IPS-15b (cell line): ENCODE measurements around the gene NONO.

Experiments used
- H3K27me3 ChIP-seq: one replicate; pipeline ENCODE4 v1.6.1; 2013; ENCODE audit warnings: low read length; ENCODE audit not compliant: control insufficient read depth, insufficient read depth
- H3K36me3 ChIP-seq: one replicate; pipeline ENCODE4 v1.6.1; 2013; ENCODE audit warnings: low read length; ENCODE audit not compliant: control insufficient read depth, insufficient read depth
- H3K4me1 ChIP-seq: one replicate; pipeline ENCODE4 v1.6.1; 2013; ENCODE audit warnings: mild to moderate bottlenecking, low read length; ENCODE audit not compliant: control insufficient read depth, insufficient read depth
- H3K4me3 ChIP-seq: one replicate; pipeline ENCODE4 v1.5.1; 2013; ENCODE audit warnings: low read depth, low read length
- H3K9ac ChIP-seq: one replicate; pipeline ENCODE4 v1.6.1; 2013; ENCODE audit warnings: low read depth, mild to moderate bottlenecking, low read length
- H3K9me3 ChIP-seq: one replicate; pipeline ENCODE4 v1.6.1; 2013; ENCODE audit warnings: mild to moderate bottlenecking, low read length; ENCODE audit not compliant: control insufficient read depth, insufficient read depth

NONO gene, protein sequence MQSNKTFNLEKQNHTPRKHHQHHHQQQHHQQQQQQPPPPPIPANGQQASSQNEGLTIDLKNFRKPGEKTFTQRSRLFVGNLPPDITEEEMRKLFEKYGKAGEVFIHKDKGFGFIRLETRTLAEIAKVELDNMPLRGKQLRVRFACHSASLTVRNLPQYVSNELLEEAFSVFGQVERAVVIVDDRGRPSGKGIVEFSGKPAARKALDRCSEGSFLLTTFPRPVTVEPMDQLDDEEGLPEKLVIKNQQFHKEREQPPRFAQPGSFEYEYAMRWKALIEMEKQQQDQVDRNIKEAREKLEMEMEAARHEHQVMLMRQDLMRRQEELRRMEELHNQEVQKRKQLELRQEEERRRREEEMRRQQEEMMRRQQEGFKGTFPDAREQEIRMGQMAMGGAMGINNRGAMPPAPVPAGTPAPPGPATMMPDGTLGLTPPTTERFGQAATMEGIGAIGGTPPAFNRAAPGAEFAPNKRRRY

DNA sequence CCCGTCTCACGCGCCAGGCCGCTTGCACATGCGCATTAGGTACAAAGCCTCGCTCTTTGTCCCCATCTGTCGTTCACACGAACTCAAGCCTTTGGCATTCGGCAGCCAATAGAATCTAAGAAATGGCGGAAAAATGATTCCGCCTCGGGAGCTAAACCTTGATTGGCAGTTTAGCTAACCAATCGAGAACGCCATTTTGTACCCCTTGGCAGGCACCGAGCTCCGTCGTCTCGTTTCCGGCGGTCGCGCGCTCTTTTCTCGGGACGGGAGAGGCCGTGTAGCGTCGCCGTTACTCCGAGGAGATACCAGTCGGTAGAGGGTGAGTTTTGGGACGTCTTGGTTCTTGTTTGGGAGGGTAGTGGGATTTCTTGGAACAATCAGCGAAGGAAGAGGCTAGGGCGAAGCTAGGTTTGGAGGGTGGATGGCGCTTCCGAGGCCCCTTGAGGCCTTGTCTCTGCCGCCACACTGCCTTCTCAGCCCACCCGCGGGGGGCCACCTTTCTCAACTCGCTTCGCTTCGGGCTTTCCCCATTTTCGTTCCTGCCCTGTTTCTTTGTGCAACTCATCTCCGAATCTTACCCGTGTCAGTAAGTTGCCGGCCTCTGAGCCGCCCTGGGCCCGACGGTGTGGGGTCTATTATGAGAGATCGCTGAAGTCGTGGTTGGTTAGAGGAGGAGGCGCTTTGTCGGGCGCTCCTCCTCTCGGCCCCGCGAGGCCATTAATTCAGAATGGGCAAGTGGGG, at the start of gene NONO:
Gene NONO, plus strand, starts transcription at position 233 of the 741 bp plus-strand sequence. CDS start 7,003 bp downstream, outside the sequence.
- Histone ChIP-seq H3K27me3 (no peaks in the 10 kb centered on the region), H3K4me3 (peak within 1 kb of the TSS; percentile 74), H3K9ac (peak within 1 kb of the TSS; percentile 98), H3K9me3 (no peaks in the 10 kb centered on the region), H3K36me3 (no peaks in the 10 kb centered on the region), H3K4me1 (no peaks in the 10 kb centered on the region)

DNA sequence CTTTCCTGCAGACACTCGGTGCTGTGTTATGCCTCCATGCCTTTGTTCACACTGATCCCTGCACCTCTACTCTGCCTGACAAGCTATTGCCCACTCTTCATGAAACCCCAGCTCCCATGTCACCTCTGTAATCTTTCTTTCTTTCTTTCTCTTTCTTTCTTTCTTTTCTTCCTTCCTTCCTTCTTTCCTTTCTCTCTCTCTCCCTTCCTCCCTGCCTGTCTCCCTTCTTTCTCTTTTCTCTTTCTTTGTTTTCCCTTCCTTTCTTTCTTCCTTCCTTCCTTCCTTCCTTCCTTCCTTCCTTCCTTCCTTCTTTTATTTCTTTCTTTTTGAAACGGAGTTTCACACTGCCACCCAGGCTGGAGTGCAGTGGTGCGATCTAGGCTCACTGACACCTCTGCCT, 48.0 kb upstream of the NONO start:
- Histone ChIP-seq H3K9ac (no peak overlapping the region), H3K36me3 (no peaks in the 10 kb centered on the region), H3K27me3 (no peaks in the 10 kb centered on the region), H3K4me1 (no peaks in the 10 kb centered on the region), H3K9me3 (no peaks in the 10 kb centered on the region), H3K4me3 (no peak overlapping the region)

DNA sequence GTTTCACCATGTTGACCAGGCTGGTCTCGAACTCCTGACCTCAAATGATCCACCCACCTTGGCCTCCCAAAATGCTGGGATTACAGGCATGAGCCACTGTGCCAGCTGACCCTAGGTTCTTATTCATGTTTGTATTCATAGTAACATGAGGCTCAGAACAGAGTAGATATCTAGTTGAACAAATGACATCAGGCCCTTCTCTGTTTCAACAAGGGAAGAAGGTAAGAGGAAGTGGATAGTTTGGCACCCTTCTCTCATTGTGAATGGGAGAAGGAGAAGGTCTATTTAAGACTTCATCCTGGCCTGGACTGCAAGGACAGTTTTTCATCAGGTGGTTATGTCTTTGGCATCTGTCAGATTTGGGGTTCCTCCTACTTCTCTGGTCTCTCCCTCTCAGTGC, 46.6 kb upstream of the NONO start:
- Histone ChIP-seq H3K27me3 (no peaks in the 10 kb centered on the region), H3K9me3 (no peaks in the 10 kb centered on the region), H3K4me1 (no peaks in the 10 kb centered on the region), H3K36me3 (peaks cover 3% of the 10 kb centered on the region), H3K9ac (no peak overlapping the region), H3K4me3 (no peak overlapping the region)

DNA sequence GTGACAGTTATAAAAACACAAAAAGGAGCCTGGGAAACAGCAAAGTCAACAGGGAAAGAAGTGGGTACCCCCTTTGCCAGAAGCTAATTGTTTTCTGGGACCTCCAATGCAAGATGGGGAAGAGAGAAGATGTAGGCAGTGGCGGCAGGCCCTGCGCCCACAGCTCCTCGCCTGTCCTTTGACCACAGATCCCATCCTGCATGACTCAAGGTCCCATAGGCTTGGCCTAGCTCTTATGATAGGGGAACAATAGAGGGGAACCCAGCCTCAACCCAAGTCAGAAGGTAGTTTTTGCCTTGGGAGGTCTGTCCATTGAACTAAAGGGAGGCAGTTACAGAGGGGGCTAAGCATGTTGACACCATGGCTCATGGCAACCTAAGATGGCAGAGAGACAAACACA, 43.7 kb upstream of the NONO start:
- H3K9ac ChIP-seq: no peak overlapping the region

DNA sequence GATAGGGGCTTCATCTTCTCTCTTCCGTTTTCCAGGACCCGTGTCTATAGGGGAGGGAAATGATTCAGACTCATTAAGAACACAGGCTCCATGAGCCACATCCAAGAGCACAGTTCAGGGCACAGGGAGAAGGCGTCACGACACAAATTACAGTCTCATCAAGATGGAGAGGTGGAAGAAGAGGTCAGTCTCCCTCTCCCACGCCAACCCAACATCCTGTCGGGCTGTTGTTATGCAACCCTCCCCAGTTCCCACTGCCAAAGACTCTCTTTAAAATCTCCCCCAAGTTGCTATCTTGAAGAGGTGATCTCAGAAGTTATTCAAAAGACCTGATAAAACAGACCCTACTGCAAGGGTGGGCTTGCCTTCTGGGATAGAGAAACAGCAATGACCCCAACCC, 42.1 kb upstream of the NONO start:
- Histone ChIP-seq H3K4me1 (no peaks in the 10 kb centered on the region), H3K9ac (no peak overlapping the region), H3K4me3 (no peak overlapping the region), H3K27me3 (no peaks in the 10 kb centered on the region), H3K9me3 (no peaks in the 10 kb centered on the region), H3K36me3 (peaks cover 32% of the 10 kb centered on the region)

More for the DNA sequence above, 43.7 kb upstream of the NONO start:
- Histone ChIP-seq H3K36me3 (peaks cover 22% of the 10 kb centered on the region), H3K4me1 (no peaks in the 10 kb centered on the region), H3K27me3 (no peaks in the 10 kb centered on the region), H3K9me3 (no peaks in the 10 kb centered on the region), H3K4me3 (no peak overlapping the region)

DNA sequence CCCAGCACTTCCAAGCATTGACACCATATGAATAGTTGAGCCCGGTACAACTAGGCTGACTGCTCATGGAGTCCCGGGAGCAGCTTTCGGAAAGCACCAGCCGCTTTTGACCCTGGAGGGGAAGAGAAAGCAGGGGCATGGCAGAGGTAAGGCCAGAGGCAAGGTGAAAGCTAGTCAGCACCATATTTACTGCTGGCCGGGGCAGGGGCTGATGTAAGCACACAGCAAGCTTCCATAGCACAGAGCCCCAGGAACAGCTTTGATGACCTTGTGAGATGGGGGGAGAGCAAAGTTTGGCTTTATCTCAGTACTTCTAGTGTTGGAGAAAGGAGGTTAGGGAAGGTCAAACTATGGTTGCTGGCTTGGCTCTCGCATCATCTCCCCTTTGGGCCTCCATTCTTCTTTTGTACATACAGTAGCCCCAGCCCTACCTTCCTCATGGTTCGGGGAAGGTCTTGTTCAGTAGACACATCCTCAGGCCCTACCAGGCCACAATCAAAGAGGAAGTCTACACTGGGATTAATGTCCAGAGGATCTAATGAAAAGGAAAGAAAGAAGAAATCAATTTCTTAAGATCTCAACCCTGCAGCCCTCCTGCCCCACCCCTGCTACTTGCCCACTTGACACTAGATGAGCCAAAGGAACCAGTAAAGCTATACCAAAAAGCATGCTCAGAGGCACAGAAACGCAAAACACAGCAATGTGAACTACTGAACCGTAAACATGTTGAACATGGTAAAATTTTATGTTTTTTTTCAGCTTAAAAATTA, 38.9 kb upstream of the NONO start:
- peaks cover 55% of the 10 kb centered on the region for H3K36me3 ChIP-seq

DNA sequence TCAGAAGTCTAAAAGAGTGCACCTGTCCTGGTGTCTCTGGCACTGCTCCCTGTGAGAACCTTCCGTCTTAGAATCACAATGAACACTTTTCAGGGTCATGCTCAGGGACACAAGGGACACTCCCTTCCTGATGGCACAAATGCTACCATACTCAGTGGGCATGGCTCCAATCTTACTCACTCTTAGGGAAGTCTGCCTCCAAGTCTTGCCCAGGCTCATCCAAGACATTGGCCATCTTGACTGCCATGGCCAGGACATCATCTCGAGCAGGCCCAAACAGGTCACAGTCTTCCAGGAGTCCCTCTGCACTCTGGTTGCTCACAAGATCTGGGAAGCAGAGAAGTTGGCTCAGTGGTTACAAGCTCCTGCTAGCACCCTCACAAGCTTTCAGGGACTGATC, 38.3 kb upstream of the NONO start:
- Histone ChIP-seq H3K27me3 (no peaks in the 10 kb centered on the region), H3K4me3 (no peak overlapping the region), H3K36me3 (peaks cover 62% of the 10 kb centered on the region), H3K4me1 (no peaks in the 10 kb centered on the region), H3K9ac (no peak overlapping the region), H3K9me3 (no peaks in the 10 kb centered on the region)

More for the DNA sequence above, 38.9 kb upstream of the NONO start:
- no peaks in the 10 kb centered on the region for H3K4me1 ChIP-seq
- H3K27me3 ChIP-seq: no peaks in the 10 kb centered on the region
- no peaks in the 10 kb centered on the region for H3K9me3 ChIP-seq
- no peak overlapping the region for H3K9ac ChIP-seq
- H3K4me3 ChIP-seq: no peak overlapping the region

DNA sequence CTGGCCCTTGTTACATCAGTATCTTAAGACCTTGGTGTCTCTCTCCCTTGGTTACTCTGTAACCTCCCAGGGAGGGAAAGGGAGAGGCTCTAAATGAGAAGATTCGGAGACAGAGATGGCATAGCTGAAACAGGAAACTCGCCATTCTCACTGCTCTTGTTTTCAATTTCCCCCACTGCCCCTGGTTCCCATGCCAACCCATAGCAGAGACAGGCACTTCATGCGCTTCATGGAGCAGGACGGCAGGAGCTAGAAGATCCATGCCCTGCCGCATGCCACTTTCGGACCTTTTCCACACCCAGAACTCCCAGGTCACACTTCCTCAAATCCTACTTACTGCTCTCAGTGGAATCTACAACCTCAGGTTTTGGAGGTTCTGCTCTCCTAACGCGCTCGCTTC, 32.6 kb upstream of the NONO start:
- Histone ChIP-seq H3K27me3 (no peaks in the 10 kb centered on the region), H3K4me1 (peaks cover 3% of the 10 kb centered on the region), H3K9ac (no peak overlapping the region), H3K9me3 (no peaks in the 10 kb centered on the region), H3K36me3 (peaks cover 39% of the 10 kb centered on the region), H3K4me3 (no peak overlapping the region)

DNA sequence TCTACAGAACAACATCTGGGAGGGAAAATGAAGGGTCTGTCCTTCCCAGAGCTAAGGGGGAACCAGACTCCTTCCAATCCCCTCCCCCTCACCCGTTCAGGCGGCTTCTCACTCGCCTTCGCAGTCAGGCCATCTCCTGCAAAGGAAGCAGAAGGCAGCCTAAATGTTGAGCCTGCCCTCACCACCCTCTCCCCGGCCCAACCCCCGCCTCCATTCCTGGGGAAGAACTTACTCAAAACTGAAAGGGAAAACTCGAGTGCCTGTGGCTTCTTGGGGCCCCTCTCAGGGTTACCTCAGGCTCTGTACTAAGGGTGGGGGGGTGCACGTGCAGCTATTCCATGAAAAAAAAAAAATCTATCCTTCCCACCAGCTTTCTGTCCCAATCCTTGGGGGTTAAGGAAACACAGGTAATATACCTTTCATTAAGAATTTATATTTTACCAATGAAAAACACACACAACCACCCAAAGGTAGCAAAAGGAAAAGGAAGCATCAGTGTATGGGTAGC, 31.9 kb upstream of the NONO start:
- Histone ChIP-seq H3K9me3 (no peaks in the 10 kb centered on the region), H3K36me3 (peaks cover 37% of the 10 kb centered on the region), H3K4me3 (peak overlapping the region; percentile 48), H3K4me1 (peaks cover 3% of the 10 kb centered on the region), H3K27me3 (no peaks in the 10 kb centered on the region), H3K9ac (no peak overlapping the region)

DNA sequence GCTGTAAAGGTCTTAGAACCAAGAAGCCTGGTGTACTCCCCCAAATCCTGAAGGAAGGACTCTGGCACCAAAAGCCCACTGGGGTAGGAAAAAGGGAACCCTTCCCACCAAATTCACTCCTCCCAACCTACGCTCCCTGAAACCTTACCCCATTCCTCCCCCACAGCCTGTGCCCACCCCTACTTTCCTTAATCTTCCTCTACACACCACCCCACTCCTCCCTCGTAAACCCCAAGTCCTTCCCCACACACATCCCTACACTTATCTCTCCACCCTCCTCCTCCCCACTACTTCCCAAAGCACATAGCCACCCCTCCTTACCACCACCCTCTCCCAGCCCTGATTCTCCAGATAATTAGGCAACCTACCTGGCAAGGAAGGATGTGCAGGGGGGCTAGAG, 31.2 kb upstream of the NONO start:
- Histone ChIP-seq H3K9ac (no peak overlapping the region), H3K9me3 (no peaks in the 10 kb centered on the region), H3K27me3 (no peaks in the 10 kb centered on the region), H3K36me3 (peaks cover 32% of the 10 kb centered on the region), H3K4me3 (peak overlapping the region; percentile 48), H3K4me1 (peaks cover 3% of the 10 kb centered on the region)
